HG03159 (cell line): Measurements from ENCODE around the gene SLC22A7.

Experiments used
- ATAC-seq: cut with Tn5 transposase; IDR thresholded peaks from one replicate; pipeline ENCODE4 v1.9.1; 2021; ENCODE audit warnings: mild to moderate bottlenecking, moderate library complexity; ENCODE audit not compliant: unreplicated experiment

SLC22A7 gene

DNA sequence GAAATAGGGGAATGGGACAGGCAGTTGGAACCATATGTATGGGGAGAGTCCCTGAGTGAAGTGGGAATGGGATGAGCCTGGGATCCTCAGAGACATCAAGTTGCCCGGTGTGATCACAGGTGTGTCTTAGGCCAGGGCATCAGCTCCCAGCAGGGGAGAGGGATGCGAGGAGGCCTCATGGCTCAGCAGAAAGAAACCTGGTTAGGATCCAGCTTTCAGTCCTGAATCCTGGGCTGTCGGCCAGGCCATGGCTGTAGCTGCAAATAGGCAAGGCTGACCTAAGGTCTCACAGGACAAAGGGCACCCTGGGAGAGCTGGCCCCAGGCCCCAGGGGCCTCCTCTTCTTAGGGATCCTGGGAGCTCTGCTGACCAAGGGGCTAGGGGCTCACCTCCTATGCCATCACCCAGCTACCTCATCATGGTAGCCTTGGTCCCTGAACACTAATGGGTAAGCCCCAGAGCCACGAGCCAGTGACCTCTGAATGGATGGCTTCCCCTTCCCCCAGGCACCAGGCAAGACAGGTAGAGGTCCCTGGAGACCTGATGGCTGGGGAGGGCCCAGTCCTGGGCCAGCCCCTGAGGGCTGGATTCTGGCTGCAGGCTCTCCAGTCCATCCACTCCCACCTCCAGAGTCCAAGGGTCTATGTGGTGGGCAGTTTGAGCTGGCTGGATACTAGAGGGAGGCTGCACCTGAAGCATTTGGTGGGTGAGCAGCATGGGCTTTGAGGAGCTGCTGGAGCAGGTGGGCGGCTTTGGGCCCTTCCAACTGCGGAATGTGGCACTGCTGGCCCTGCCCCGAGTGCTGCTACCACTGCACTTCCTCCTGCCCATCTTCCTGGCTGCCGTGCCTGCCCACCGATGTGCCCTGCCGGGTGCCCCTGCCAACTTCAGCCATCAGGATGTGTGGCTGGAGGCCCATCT lies at the start of gene SLC22A7:
Gene SLC22A7, plus strand, starts transcription at position 617 of the 921 bp plus-strand sequence. Its CDS starts 99 bp downstream, at position 716.
- no peak for ATAC-seq

GRCh38 chr6:43248791-43249190 lies 49.3 kb upstream of the SLC22A7 start:
- ATAC-seq = no peak

GRCh38 chr6:43250992-43251373 lies 47.1 kb upstream of the SLC22A7 start:
- no peak for ATAC-seq

DNA sequence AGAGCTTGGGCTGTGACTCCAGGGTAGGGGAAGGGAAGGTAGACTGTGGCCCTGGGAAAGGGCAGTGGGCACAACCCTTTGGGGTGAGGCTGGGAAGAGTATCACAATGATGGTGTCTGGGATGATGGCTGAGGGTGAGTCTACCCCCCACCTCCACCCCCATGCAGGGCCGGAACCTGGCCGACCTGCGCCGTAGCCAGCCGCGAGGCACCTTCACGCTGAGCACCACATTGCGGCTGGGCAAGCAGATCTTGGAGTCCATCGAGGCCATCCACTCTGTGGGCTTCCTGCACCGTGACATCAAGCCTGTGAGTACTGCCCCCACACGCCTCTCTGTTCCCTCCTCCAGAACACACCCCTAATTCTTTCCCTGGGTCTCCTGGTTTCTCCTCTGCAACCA lies 44.7 kb upstream of the SLC22A7 start:
- ATAC-seq = no peak

- no peak for ATAC-seq
These were observed 43.8 kb upstream of the SLC22A7 start for GRCh38 chr6:43254138-43254817.

DNA sequence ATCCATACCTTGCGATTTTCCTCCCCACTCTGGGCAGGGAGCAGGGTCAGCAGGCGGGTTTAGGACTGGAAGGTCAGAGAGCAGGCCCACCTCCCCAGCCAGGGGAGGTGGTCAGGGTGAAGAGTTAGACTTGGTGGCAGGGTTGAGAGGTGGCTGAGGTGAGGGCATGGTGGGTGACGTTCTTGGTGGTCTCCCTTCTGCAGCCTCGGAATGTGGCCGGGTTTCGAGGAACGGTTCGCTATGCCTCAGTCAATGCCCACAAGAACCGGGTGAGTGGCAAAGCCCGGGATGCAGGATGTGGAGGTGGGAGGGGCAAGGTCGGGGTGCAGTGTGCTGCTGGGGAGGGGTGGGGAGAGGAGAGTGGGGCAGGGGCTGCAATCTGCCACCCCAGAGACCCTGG lies 43.2 kb upstream of the SLC22A7 start:
- no peak for ATAC-seq

- ATAC-seq = no peak
These were observed 42.5 kb upstream of the SLC22A7 start for GRCh38 chr6:43255408-43256054.

DNA sequence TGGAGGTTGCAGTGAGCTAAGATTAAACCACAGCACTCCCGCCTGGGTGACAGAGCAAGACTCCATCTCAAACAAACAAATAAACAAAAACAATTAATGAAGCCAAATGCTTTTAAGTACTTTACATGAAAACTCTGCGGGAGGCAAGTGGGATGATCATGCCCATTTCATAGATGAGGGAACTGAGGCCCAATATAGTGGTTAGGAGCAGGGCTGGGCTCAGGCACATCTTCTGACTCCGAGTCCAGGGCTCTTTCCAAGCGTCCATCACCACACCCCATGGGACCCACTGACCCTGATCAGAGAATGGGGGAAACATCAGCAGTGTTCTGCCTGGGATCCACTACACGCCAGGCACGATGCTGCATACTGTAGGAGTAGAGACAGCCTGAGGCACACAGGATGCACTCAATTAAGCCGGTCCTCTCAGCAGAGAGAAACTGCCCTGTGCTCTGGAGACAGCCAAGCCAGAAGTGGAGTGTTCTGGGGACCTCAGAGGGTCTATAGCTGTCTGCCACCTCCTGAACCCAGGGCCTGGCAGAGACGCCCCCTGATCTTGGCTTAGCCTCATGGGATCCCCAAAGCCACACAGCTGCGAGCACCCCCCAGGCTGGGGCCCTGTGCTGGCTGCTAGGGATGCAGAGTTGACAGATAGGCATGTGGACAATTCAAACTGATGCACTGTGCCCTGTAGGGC lies 41.2 kb upstream of the SLC22A7 start:
- ATAC-seq = no peak

DNA sequence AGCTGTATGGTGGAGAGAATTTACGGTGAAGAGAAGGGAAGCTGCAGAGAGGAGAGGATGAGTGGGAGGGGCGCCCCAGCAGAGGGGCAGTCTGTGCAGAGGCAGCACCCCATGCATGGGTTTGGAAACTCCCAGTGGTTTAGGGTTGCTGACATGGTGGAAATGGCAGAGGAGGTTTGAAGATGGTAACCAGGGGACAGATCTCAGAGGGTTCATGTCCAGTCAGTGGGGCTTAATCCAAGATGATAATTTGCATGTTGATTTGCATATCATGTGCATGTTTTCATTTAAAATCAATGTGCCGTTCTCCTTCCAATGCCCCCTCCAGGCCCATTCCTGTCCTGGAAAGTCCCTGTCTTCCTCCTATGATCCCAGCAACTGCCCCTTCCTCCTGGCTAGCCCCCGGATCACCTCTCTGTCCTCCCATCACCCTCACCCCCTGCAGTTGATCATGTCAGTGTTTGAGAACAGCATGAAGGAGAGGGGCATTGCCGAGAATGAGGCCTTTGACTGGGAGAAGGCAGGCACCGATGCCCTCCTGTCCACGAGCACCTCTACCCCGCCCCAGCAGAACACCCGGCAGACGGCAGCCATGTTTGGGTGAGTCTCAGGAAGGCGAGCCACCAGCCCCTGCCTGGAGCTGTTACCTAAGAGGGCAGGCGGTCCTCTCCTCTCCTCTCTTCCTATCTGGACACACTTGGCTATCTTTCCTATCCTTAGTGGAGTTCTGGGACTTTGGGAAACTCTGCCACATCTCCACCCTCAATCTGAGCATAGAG lies 40.5 kb upstream of the SLC22A7 start:
- no peak for ATAC-seq

- ATAC-seq = no peak
These were observed 39.9 kb upstream of the SLC22A7 start for GRCh38 chr6:43258180-43258579.

- no peak for ATAC-seq
These were observed 39.0 kb upstream of the SLC22A7 start for GRCh38 chr6:43258807-43259686.

DNA sequence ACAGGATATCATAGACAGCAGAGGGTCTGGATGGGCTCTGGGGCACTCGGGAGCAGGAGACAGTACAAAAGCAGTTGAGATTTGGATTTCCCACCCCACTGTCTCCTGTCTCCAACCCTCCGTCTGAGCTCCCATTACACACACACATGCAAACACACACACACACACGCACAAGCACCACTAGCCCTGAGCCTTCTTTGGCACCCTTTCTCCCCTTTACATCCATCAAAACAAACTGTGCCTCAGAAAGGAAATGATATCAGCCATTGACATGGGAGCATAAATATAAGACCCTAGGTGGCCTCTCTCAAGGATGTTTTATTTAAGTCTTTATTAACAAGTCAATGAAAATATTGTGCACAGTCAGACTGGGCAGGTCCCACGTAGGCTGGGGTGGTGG lies 37.3 kb upstream of the SLC22A7 start:
- no peak for ATAC-seq

GRCh38 chr6:43261198-43261597 lies 36.9 kb upstream of the SLC22A7 start:
- no peak for ATAC-seq

- ATAC-seq = no peak
These were observed 35.9 kb upstream of the SLC22A7 start for GRCh38 chr6:43262000-43262779.

DNA sequence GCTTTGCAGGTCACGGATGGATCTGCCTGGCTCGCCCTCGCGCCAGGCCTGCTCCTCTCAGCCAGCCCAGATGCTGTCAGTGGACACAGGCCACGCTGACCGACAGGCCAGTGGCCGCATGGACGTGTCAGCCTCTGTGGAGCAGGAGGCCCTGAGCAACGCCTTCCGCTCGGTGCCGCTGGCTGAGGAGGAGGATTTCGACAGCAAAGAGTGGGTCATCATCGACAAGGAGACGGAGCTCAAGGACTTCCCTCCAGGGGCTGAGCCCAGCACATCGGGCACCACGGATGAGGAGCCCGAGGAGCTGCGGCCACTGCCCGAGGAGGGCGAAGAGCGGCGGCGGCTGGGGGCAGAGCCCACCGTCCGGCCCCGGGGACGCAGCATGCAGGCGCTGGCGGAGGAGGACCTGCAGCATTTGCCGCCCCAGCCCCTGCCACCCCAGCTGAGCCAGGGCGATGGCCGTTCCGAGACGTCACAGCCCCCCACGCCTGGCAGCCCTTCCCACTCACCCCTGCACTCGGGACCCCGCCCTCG lies 35.2 kb upstream of the SLC22A7 start:
- no peak for ATAC-seq

GRCh38 chr6:43263314-43264178 lies 34.5 kb upstream of the SLC22A7 start:
- no peak for ATAC-seq

GRCh38 chr6:43264599-43265145 lies 33.4 kb upstream of the SLC22A7 start:
- no peak for ATAC-seq
